Measurements from ENCODE around the gene ABCA13.

ABCA13 gene

GRCh38 chr7:48242846-48243245, 71.6 kb downstream of the ABCA13 start:
- no peak for DNase-seq (ENCODE audit: low read depth)

- peak; percentile 34 for DNase-seq (ENCODE audit: low read depth)
Measured at GRCh38 chr7:48244864-48245271, 73.6 kb downstream of the ABCA13 start.

DNA sequence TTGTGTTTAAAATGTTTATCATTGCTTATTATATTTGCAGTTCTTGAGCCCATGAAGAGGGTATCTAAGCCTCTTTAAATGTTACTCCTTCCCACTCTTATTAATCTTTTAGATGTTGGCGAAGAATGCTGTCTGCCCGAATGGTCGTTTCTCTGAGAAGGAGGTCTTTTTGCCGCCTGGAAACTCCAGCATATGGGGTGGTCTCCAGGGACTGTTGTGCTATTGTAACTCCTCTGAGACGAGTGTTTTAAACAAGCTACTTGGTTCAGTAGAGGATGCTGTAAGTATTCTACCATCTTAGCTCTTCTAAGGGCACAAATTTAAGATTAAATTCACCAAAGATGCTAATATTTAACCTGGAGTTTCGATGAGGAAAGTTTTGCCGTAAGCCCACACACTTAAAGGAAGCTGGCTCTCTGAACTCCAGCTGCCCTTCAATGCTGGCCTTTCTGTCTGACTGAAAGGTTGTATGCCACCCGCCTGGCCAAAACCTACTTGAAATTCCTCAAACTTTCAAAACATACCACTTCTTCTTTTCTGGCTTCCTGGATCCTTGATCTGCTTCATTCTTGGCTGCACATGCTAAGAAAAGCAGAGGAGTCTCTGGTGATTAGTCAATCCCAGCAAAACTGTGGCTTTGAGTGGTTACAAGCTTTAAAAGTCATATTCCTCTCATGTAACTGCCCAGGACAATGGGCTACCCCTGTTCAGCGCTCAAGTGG, 74.7 kb downstream of the ABCA13 start:
- peak; percentile 3 for DNase-seq (ENCODE audit: low read depth)

GRCh38 chr7:48249166-48249565, 77.9 kb downstream of the ABCA13 start:
- DNase-seq (ENCODE audit: low read depth), result no peak

GRCh38 chr7:48250441-48250951, 79.2 kb downstream of the ABCA13 start:
- peak; percentile 46 for DNase-seq (ENCODE audit: low read depth)

DNA sequence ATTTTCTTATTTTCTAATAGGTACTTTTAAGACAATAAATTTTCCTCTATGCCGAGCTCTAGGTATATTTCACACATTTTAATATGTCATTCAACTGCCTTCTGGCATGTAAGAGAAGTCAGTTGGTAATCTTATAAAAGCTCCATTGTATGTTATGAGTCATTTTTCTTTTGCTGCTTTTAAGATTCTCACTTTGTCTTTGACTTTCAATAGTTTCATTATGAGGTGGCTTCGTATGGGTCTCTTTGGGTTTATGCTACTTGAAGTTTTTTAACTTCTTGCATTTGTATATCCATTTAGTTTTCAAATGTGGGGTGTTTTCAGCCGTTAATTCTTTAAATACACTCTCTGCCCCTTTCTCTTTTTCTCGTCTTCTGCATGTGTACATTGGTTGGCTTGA, 80.5 kb downstream of the ABCA13 start:
- DNase-seq (ENCODE audit: low read depth), result peak; percentile 10

GRCh38 chr7:48252995-48253394, 81.7 kb downstream of the ABCA13 start:
- DNase-seq (ENCODE audit: low read depth), result no peak

DNA sequence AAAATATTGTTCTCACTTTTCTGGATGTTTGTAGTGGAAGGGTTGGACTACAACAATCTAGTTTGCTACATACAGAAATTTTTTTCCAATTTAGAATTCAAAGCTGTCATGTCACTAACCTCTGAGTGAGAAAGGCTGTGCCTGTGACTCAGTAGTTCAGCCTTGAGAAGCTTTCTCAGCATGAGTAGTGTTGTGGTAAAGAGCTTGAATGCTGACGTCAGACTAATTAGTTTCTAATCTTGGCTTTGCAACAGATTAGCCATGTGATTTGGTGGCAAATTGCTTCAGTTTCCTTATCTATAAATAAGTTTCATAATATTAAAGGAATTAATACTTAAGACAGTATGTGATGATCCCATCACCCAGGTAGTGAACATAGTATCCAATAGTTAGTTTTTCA, 83.8 kb downstream of the ABCA13 start:
- peak; percentile 66 for DNase-seq (ENCODE audit: low read depth)

DNA sequence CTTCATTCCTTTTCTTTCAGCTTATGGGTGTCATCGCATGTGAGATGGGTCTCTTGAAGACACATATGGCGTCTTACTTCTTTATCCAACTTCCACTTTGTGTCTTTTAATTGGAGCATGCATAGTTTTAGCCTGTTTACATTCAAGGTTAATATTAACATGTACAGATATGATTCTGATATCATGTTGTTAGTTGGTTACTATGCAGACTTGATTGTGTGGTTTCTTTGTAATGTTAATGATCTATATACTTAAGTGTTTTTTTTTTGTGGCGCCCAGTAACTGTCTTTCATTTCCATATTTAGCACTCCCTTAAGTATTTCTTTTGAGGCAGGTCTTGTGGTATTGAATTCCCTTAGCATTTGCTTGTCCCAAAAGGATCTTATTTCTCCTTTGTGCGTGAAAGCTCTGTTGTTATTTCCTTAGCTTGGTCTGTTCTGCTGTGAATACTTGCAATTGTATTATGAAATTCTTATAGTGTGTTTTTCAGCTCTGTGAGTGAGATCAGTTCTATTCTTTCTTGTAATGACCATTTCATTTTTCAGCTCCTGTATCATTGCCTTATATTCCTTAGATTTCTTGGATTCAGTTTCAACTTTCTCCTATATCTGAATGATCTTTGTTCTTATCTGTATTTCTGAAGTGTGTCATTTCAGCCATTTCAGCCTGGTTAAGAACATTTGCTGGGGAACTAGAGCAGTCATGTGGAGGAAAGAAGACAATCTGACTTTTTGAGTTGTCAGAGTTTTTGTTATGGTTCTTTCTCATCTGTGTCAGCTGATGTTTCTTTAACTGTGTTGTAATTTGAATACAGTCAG, 88.4 kb downstream of the ABCA13 start:
- DNase-seq (ENCODE audit: low read depth), result no peak

DNA sequence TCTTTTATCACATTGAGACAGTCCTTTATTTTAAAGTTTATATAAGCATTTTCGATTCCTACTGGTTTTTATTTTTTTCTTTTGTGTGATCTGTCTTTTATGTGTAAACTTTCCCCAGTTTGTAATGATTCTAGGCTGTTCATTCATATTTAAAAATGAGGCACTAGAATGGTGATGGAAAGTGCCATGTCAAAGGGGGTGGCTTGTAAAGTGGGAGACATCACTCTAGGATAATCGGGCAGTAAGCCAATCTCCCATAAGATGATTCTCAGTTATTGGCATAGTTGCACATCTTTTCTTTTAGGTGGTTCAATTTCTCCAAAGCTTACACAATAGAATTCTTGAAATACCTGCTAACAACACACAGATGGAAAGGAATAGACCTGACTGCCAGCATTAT, 90.4 kb downstream of the ABCA13 start:
- no peak for DNase-seq (ENCODE audit: low read depth)

DNA sequence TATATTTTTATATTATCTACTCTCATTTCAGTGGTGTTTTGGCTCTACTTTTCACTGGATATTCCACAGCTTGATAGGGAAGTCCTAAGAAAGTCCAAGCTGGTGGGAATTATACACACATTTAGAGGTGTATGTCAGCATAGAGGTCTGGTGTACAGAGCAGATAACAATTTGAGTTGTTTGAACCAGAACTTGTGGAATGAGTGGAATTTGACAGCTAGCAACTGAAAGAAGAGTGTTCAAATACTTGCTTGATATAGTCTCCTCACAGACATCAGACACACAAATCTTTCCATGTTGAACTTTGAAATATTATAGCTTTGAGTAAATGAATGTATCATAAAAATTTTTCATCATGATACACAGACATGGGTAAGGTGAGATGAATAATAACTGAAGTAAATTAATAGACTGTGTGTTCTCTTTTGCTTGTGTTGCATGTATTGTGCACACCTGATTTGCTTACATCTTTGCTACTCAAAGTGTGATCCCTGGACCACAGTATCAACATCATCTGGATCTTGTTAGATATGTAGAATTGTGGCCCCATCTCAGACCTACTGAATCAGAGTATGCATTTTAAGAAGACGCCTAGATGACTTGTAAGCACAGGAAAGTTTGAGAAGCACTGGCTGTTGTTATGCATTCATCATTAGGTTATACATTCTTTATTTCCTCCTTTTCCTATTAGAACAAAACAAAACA, 91.5 kb downstream of the ABCA13 start:
- DNase-seq (ENCODE audit: low read depth), result no peak

GRCh38 chr7:48263311-48263650, 92.0 kb downstream of the ABCA13 start:
- DNase-seq (ENCODE audit: low read depth), result no peak

DNA sequence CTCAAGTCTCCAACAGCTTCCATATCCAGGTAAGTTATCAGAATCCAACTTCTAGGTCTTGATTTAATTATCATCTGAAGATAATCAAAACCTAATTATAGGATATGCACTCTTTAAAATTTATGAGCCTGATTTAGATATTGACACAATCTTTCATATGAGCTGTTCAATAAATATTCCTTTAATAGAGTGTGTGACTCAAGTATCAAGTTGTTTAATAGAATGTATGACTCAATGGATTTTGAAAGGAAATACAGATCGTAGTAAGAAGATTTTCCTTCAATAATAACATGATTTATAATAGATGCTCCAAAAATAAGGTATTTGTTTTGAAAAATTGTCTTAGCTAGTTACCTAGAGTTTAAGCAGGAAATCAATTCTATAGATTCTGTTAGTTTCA, 97.8 kb downstream of the ABCA13 start:
- no peak for DNase-seq (ENCODE audit: low read depth)

DNA sequence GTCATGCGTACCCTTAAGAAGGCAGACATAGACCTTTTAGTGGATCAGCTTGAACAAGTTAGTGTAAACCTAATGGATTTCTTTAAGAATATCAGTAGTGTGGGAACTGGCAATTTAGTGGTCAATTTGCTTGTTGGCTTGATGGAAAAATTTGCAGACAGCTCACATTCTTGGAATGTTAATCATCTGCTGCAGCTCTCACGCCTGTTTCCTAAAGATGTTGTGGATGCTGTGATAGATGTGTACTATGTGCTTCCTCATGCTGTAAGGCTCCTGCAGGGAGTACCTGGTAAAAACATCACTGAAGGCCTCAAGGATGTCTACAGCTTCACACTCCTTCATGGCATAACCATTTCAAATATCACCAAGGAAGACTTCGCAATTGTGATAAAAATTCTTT, 103.4 kb downstream of the ABCA13 start:
- DNase-seq (ENCODE audit: low read depth), result peak; percentile 41

DNA sequence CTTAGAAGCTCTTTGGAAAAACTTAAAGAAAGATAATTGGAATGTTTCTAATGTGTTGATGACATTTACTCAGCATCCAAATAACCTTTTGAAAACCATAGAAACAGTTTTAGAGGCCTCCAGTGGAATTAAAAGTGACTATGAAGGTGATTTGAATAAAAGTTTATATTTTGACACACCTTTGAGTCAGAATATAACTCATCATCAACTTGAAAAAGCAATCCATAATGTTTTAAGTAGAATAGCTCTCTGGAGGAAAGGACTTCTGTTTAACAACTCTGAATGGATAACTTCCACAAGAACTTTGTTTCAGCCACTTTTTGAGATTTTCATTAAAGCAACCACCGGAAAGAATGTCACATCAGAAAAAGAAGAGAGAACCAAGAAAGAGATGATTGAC, 108.2 kb downstream of the ABCA13 start:
- no peak for DNase-seq (ENCODE audit: low read depth)

DNA sequence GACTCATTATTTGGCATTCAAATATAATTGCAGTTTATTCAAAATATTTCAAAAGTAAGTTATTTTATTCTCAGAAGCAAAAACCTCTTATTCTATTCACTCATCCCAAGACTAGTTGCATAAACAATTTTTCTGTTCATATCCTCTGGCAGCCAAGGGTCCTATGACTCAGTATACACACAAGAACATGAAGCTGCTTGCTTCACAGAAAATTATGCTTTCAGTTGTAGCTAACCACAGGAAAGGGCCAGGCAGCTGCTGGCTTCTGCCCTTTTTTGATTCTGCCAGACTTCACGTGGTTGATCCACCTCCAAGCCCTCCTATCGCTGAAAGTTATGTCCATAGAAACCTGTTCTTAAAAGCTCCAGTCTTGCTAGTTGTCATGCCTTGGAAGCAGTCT, 108.8 kb downstream of the ABCA13 start:
- DNase-seq (ENCODE audit: low read depth), result peak; percentile 85

GRCh38 chr7:48285373-48285772, 114.1 kb downstream of the ABCA13 start:
- DNase-seq (ENCODE audit: low read depth), result peak; percentile 11

DNA sequence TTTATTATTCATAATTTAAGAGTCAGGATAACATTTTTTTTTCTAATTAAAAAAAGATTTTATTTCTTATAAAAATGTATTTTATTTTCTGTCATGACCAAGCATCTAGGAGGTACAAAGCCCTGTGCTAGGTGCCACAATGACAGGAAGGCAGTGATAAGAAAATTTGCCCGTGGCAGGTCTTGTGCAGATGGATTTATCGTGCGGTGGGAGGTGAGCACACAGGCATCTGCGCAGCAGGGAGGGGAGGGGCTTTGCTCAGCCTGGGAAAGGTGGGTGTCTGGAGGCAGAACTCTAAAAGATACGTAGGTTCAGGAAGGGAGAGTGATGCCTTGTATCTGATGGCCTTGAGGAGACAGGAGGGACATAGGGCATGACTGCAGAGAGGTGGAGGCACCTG, 115.6 kb downstream of the ABCA13 start:
- no peak for DNase-seq (ENCODE audit: low read depth)

- DNase-seq (ENCODE audit: low read depth), result no peak
Measured at GRCh38 chr7:48289656-48290055, 118.4 kb downstream of the ABCA13 start.

DNA sequence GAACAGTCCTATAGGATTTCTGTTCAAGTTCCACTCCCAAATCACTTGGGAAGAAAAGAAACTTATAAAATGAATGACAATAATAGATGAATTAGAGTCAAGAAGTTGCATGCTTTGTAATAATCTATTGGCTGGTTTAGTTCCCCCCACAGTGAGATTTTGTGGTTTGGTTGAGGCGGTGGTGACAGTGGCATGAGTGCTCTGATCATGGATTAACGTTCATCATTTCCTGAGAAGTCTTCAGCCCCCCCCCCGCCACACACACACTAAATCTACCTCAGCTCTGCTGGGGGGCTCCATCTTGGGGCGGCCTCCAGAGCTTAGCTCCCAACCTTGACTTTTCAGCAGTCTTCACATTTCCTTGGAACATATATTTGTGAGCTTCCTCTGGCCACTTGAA, 121.7 kb downstream of the ABCA13 start:
- DNase-seq (ENCODE audit: low read depth), result no peak

DNA sequence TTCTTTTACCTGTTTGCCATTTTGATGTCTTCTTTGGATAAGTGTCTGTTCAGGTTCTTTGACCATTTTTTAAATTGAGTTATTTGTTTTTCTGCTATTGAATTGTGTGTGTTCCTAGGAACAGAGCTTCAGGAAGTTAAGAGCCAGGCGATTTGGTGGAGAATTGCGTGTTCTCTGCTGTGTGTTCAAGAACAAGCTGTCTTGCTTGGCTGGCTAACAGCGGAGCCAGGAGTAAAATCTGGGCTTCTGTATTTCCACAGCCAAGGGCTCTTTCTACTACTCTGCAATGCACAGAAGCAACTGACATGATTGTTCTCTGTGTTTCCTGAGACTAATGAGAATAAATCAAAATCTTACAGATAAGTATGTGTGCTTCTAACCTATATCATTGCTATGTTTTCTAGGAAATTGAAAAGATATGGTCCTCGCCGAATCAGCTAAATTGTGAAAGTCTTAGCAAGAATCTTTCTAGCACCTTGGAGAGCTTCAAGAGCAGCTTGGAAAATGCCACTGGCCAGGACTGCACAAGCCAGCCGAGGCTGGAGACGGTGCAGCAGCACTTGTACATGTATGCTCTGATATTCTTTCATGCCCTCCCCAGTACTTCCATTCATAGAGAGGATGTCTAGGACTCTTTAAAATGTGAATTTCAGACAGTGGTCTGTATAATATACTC, 124.2 kb downstream of the ABCA13 start:
- DNase-seq (ENCODE audit: low read depth), result no peak

- DNase-seq (ENCODE audit: low read depth), result no peak
Measured at GRCh38 chr7:48296966-48297365, 125.7 kb downstream of the ABCA13 start.

Measured in iris pigment epithelial cell (primary cell).